B cell (primary cell): ENCODE measurements around the gene PTH2. TPM values are rescaled to one million over a fixed set of nuclear protein-coding genes. Genes with fewer than 3 reads are reported as not detected.
"Not testable (repeated sequence)": the region's sequence is repeated elsewhere in the genome, so short reads cannot be mapped to it uniquely, and the experiment has no call there.

Experiments
- ATAC-seq: fragments of 200-7000 bp; cut with Tn5 transposase; one replicate; pipeline ENCODE4 v1.10.0; 2021; ENCODE audit warnings: low read depth, mild to moderate bottlenecking, moderate number of reproducible peaks, moderate library complexity
- CTCF ChIA-PET: fragments of 350-600 bp; sonication (Branson Sonifier 250); formaldehyde crosslinking; loops from one replicate; lab custom pipeline; 2021; ENCODE audit warnings: antibody characterized with exemption, inconsistent platforms; lab: Charles Lee
- POLR2A ChIA-PET: fragments of 350-600 bp; sonication (Branson Sonifier 250); formaldehyde crosslinking; loops from one replicate; lab custom pipeline; 2021; ENCODE audit warnings: antibody characterized with exemption; lab: Charles Lee
- DNase-seq: peaks from one replicate; pipeline ENCODE4 v3.0.0; 2013
- H2AFZ ChIP-seq: 2 replicates; pipeline ENCODE4 v1.6.1; 2012; ENCODE audit warnings: mild to moderate bottlenecking, low read depth, low read length; ENCODE audit not compliant: insufficient read depth, poor library complexity, severe bottlenecking
- H3K27ac ChIP-seq, 2 donors: 1 replicate in 1 of 2; 2 replicates in 1 of 2; pipeline ENCODE4 v1.5.1; 2012 to 2013; ENCODE audit warnings: low read length in 2 of 2, mild to moderate bottlenecking in 2 of 2, moderate library complexity in 1 of 2
- H3K27me3 ChIP-seq, 4 experiments: fragments of 200-600 bp in 1 of 4; sonication (generic) in 1 of 4; replicated peaks in 1 of 4; 1 replicate in 2 of 4; 2 replicates in 2 of 4; pipeline versions ENCODE4 v1.6.1 to v1.7.0; 2013 to 2016; ENCODE audit warnings: low read length in 3 of 4, mild to moderate bottlenecking in 2 of 4, mixed read lengths in 1 of 4, moderate library complexity in 1 of 4; ENCODE audit not compliant: insufficient read depth in 4 of 4, control insufficient read depth in 3 of 4; ENCODE audit errors: control extremely low read depth in 1 of 4
- H3K36me3 ChIP-seq, 2 experiments: replicated peaks in 1 of 2; 1 replicate in 1 of 2; 2 replicates in 1 of 2; pipeline versions ENCODE4 v1.6.1 to v1.7.1; 2013; ENCODE audit warnings: low read length in 1 of 2; ENCODE audit not compliant: insufficient read depth in 2 of 2, control insufficient read depth in 1 of 2; ENCODE audit errors: control extremely low read depth in 1 of 2, extremely low read depth in 1 of 2
- H3K4me1 ChIP-seq, 2 donors: fragments of 200-600 bp in 1 of 2; sonication (generic) in 1 of 2; 1 replicate in 1 of 2; 2 replicates in 1 of 2; pipeline versions ENCODE4 v1.5.1 to v1.6.1; 2013 to 2017; ENCODE audit warnings: low read length in 2 of 2; ENCODE audit not compliant: control insufficient read depth in 2 of 2, insufficient read depth in 2 of 2
- H3K4me2 ChIP-seq: replicated peaks from 2 replicates; pipeline ENCODE3; 2012; ENCODE audit warnings: mild to moderate bottlenecking, low read depth, low read length; ENCODE audit not compliant: poor library complexity, severe bottlenecking
- H3K4me3 ChIP-seq, 5 experiments: fragments of 200-600 bp in 1 of 5; sonication (generic) in 1 of 5; 1 replicate in 3 of 5; 2 replicates in 2 of 5; pipeline versions ENCODE4 v1.5.1 to v1.7.0; 2011 to 2016; ENCODE audit warnings: low read length in 4 of 5, mild to moderate bottlenecking in 4 of 5, low read depth in 2 of 5, control low read depth in 1 of 5, moderate library complexity in 1 of 5; ENCODE audit not compliant: insufficient read depth in 1 of 5; ENCODE audit errors: control extremely low read depth in 1 of 5, extremely low read depth in 1 of 5
- H3K79me2 ChIP-seq: fragments of 200-600 bp; sonication (generic); one replicate; pipeline ENCODE4 v1.6.0; 2016; ENCODE audit warnings: low read length; ENCODE audit not compliant: control insufficient read depth, insufficient read depth
- H3K9ac ChIP-seq: fragments of 200-600 bp; sonication (generic); 2 replicates; pipeline ENCODE4 v1.6.1; 2017; ENCODE audit warnings: mild to moderate bottlenecking, low read length, moderate library complexity
- H3K9me3 ChIP-seq, 3 donors: one replicate each; pipeline versions ENCODE4 v1.6.1 to v1.7.1; 2013; ENCODE audit warnings: low read length in 2 of 3; ENCODE audit not compliant: control insufficient read depth in 2 of 3, insufficient read depth in 1 of 3; ENCODE audit errors: control extremely low read depth in 1 of 3
- H4K20me1 ChIP-seq: 2 replicates; pipeline ENCODE4 v1.6.0; 2012; ENCODE audit warnings: mild to moderate bottlenecking, low read length; ENCODE audit not compliant: insufficient read depth, control insufficient read depth, poor library complexity, severe bottlenecking
- H3K27ac Mint-ChIP-seq: one replicate; pipeline ENCODE4 v1.8.0; 2021; ENCODE audit warnings: mixed read lengths
- H3K27me3 Mint-ChIP-seq: one replicate; pipeline ENCODE4 v1.8.0; 2021; ENCODE audit warnings: mixed read lengths
- H3K4me1 Mint-ChIP-seq: one replicate; pipeline ENCODE4 v1.8.0; 2021; ENCODE audit warnings: mixed read lengths
- H3K4me3 Mint-ChIP-seq: one replicate; pipeline ENCODE4 v1.8.0; 2021; ENCODE audit warnings: mixed read lengths
- H3K9me3 Mint-ChIP-seq: one replicate; pipeline ENCODE4 v1.8.0; 2022; ENCODE audit warnings: mixed read lengths; ENCODE audit not compliant: insufficient read depth
- EZH2 ChIP-seq: IDR thresholded peaks from 2 replicates; pipeline ENCODE4 v1.6.1; 2012; ENCODE audit warnings: borderline replicate concordance, low read depth, mild to moderate bottlenecking, moderate library complexity, low read length; ENCODE audit not compliant: insufficient read depth, poor library complexity, severe bottlenecking
- WGBS: methylation state at CpG from one replicate; pipeline ENCODE4 v1.1.5; 2013; ENCODE audit warnings: missing lambda C conversion rate; ENCODE audit not compliant: insufficient coverage; 5-methylcytosine and 5-hydroxymethylcytosine counted together
- intact Hi-C: fragments of 100-400 bp; cut with micrococcal nuclease; formaldehyde crosslinking; loops from one replicate; pipeline ENCODE4 v1.10.0; 2022
- polyA plus RNA-seq: library from polyadenylated mRNA; depleted of rRNA; stranded (reverse); fragments of >200 nt; gene quantifications from 2 replicates; pipeline ENCODE4 v1.2.3, GENCODE V29; 2012
- total RNA-seq, 2 donors: library from RNA; stranded (reverse); fragments of 120-200 nt in 1 of 2; gene quantifications; 1 replicate in 1 of 2; 2 replicates in 1 of 2; pipeline versions ENCODE4 v1.2.3 to v1.2.4, GENCODE V29; 2013 to 2022
- TF ChIP-seq, protein P1 (sequence below): fragments of 200-600 bp; IDR thresholded peaks from one replicate; pipeline ENCODE4 v1.8.0; 2022; ENCODE audit warnings: antibody characterized with exemption, mild to moderate bottlenecking

Gene PTH2
- total and polyA plus RNA-seq, 2 donors (not counting 1 experiment from before 2014, with no cell fraction given), result not detected

DNA sequence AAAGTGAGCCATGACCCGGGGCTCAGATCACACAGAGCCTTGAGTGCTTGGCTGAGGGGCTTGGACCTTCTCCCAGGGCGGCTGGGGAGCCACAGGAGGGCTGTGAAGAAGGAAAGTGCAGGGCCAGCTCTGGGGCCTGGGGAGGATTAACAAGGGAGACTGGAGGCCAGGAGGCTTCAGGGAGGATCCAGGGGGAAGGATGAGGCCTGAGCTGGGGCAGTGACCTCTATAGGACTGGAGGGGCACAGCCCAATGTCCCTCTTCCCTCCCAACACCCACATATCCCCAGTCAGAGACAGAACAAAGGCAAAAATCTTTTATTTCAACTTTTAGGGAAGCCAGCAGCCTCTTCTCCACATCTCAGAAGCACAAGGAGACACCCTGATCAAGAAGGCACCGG, 22.8 kb upstream of the PTH2 start:
- Histone ChIP-seq H2AFZ (no peak overlapping the region), H3K9me3 (peaks cover 0 to 11% (median 0%) of the 10 kb centered on the region in 3 donors), H4K20me1 (peaks cover 21% of the 10 kb centered on the region), H3K27me3 (peaks cover 0 to 15% (median 12%) of the 10 kb centered on the region in 4 experiments), H3K4me2 (no peak overlapping the region), H3K36me3 (peaks cover 0 to 37% of the 10 kb centered on the region in 2 experiments), H3K27ac (no peak overlapping the region), H3K4me1 (peaks cover 21 to 40% of the 10 kb centered on the region in 2 donors), H3K79me2 (peaks cover 24% of the 10 kb centered on the region), H3K4me3 (no peak overlapping the region), H3K9ac (no peak overlapping the region)
- CTCF ChIA-PET, result interaction anchor here (0.7 to 5.1 kb wide), 6 partner anchors 13 to 224 kb away, joined by 3 to 70 read pairs (median 4); partner anchors contain the start of gene FLT3LG
- Mint-ChIP-seq H3K27me3 (peaks cover 12% of the 10 kb centered on the region), H3K27ac (peak overlapping the region; percentile 56), H3K9me3 (no peaks in the 10 kb centered on the region), H3K4me3 (no peak overlapping the region), H3K4me1 (peaks cover 42% of the 10 kb centered on the region)
- POLR2A ChIA-PET, result interaction anchor here (0.6 to 1.6 kb wide), 4 partner anchors 23 to 331 kb away, joined by 3 to 7 read pairs (median 3); partner anchors contain the start of gene CD37
- ATAC-seq (no peak), DNase-seq (no peak)
- WGBS, result 96% methylated on average over 2 of the region's 3 CpGs
- no peak for TF ChIP-seq EZH2
- TF ChIP-seq, protein P1, sequence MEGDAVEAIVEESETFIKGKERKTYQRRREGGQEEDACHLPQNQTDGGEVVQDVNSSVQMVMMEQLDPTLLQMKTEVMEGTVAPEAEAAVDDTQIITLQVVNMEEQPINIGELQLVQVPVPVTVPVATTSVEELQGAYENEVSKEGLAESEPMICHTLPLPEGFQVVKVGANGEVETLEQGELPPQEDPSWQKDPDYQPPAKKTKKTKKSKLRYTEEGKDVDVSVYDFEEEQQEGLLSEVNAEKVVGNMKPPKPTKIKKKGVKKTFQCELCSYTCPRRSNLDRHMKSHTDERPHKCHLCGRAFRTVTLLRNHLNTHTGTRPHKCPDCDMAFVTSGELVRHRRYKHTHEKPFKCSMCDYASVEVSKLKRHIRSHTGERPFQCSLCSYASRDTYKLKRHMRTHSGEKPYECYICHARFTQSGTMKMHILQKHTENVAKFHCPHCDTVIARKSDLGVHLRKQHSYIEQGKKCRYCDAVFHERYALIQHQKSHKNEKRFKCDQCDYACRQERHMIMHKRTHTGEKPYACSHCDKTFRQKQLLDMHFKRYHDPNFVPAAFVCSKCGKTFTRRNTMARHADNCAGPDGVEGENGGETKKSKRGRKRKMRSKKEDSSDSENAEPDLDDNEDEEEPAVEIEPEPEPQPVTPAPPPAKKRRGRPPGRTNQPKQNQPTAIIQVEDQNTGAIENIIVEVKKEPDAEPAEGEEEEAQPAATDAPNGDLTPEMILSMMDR, result no peak
- intact Hi-C loops, result no loop called here

DNA sequence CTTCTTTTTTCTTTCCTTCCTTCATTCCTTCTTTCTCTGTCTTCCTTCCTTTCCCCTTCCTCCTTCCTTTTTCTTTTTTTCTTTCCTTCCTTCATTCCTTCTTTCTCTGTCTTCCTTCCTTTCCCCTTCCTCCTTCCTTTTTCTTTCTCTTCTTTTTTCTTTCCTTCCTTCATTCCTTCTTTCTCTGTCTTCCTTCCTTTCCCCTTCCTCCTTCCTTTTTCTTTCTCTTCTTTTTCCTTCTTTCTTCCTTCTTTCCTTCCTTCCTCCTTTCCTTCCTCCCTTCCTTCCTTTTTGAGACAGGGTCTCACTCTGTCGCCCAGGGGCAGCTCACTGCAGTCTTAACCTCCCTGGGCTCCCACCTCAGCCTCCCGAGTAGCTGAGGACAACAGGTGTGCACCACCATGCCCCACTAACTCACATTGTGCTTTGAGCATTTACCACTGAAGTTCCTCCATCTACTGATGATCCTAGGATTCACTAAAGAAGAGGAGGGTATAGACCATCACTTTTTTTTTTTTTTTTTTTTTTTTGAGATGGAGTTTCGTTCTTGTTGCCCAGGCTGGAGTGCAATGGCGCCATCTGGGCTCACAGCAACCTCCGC, 21.0 kb upstream of the PTH2 start:
- H4K20me1 ChIP-seq, result peaks cover 17% of the 10 kb centered on the region
- 90% methylated on average over 2 of the region's 5 CpGs for WGBS
- Mint-ChIP-seq H3K27ac (peak overlapping the region; percentile 95), H3K4me3 (peak overlapping the region; percentile 93), H3K4me1 (peaks cover 37% of the 10 kb centered on the region), H3K27me3 (peaks cover 30% of the 10 kb centered on the region)
- H3K36me3 ChIP-seq, result peaks cover 0 to 33% of the 10 kb centered on the region in 2 experiments
- peak overlapping the region; percentile 97 for H2AFZ ChIP-seq
- ChIA-PET CTCF (interaction anchor here (0.6 to 5.1 kb wide), 15 partner anchors 9 to 419 kb away, joined by 3 to 70 read pairs (median 4); partner anchors contain the start of gene FLT3LG), POLR2A (interaction anchor here (0.6 to 2.3 kb wide), 9 partner anchors 9 to 601 kb away, joined by 3 to 20 read pairs (median 5); partner anchors contain the start of gene CD37)
- H3K27me3 ChIP-seq, result peaks cover 0 to 33% (median 27%) of the 10 kb centered on the region in 4 experiments
- peak overlapping the region in 1 of 5 experiments; percentile 77 for H3K4me3 ChIP-seq
- peak overlapping the region; percentile 65 to 72 for H3K27ac ChIP-seq
- peaks cover 18 to 31% of the 10 kb centered on the region in 2 donors for H3K4me1 ChIP-seq
- H3K9me3 Mint-ChIP-seq, DNase-seq, intact Hi-C loops, H3K79me2 ChIP-seq, ATAC-seq: not testable (repeated sequence)
- H3K9me3 ChIP-seq, result peaks cover 0 to 14% (median 0%) of the 10 kb centered on the region in 3 donors
- peak overlapping the region; percentile 99 for H3K4me2 ChIP-seq
- peak overlapping the region; percentile 89 for H3K9ac ChIP-seq
